ENCODE results near the gene CACNG3.

DNA sequence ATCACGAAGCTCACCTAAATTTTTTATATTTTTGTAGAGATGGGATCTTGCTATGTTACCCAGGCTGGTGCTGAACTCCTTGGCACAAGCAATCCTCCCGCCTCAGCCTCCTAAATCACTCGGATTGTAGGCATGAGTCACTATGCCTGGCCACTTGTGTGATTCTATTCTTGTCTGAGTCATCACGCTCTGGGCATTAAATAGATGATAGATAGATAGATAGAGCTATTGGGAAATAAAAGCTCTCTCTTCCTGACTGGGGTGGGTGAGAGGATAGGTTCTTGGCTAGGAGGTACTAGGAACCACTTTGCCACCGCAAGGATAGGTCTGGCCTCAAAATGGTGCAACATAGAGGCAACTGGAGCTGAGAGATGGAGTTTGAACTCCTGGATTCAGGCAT lies 21.4 kb upstream of the CACNG3 start:
- TF ChIP-seq, protein P1, sequence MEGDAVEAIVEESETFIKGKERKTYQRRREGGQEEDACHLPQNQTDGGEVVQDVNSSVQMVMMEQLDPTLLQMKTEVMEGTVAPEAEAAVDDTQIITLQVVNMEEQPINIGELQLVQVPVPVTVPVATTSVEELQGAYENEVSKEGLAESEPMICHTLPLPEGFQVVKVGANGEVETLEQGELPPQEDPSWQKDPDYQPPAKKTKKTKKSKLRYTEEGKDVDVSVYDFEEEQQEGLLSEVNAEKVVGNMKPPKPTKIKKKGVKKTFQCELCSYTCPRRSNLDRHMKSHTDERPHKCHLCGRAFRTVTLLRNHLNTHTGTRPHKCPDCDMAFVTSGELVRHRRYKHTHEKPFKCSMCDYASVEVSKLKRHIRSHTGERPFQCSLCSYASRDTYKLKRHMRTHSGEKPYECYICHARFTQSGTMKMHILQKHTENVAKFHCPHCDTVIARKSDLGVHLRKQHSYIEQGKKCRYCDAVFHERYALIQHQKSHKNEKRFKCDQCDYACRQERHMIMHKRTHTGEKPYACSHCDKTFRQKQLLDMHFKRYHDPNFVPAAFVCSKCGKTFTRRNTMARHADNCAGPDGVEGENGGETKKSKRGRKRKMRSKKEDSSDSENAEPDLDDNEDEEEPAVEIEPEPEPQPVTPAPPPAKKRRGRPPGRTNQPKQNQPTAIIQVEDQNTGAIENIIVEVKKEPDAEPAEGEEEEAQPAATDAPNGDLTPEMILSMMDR (IDR thresholded peaks at IDR 0.05; ENCODE audit: low read depth, low read length), result no peak
- no peak for TF ChIP-seq EZH2phosphoT487 (IDR thresholded peaks at IDR 0.05; ENCODE audit: low read depth)

All from OCI-LY3 (cell line).